H1 (cell line): ENCODE data around the gene SYNDIG1. TPM values are rescaled to one million over a fixed set of nuclear protein-coding genes. Genes with fewer than 3 reads are reported as not detected.

ENCODE experiments used
- CTCF ChIA-PET: fragments of 300-600 bp; sonication (Branson Sonifier 250); formaldehyde crosslinking; loops from one replicate; lab custom pipeline; 2021; ENCODE audit not compliant: partially characterized antibody; lab: Charles Lee
- POLR2A ChIA-PET: fragments of 300-600 bp; sonication (Branson Sonifier 250); formaldehyde crosslinking; loops from one replicate; lab custom pipeline; 2021; ENCODE audit warnings: inconsistent platforms; ENCODE audit not compliant: partially characterized antibody; lab: Charles Lee
- DNase-seq, 2 experiments: peaks; one replicate each; pipeline versions ENCODE4 v3.0.0 to v3.0.0-alpha.2; 2010 to 2022; ENCODE audit warnings: low spot score in 2 of 2, low read depth in 1 of 2, mixed read lengths in 1 of 2
- FAIRE-seq: peaks from 2 replicates; lab custom pipeline; 2011; peaks lifted over from hg19 to GRCh38; lab: Jason Lieb, UNC
- H2AFZ ChIP-seq: 2 replicates; pipeline ENCODE4 v1.8.1; 2012; ENCODE audit warnings: low read length, inconsistent platforms
- H2AK5ac ChIP-seq: 2 replicates; pipeline ENCODE4 v1.6.1; 2013; ENCODE audit warnings: low read depth, low read length
- H2BK120ac ChIP-seq: replicated peaks from 2 replicates; pipeline ENCODE3; 2013; ENCODE audit warnings: low read depth, low read length, inconsistent platforms
- H2BK12ac ChIP-seq: 2 replicates; pipeline ENCODE4 v1.6.1; 2013; ENCODE audit warnings: low read depth, low read length
- H2BK15ac ChIP-seq: 2 replicates; pipeline ENCODE4 v1.6.1; 2013; ENCODE audit warnings: low read length
- H2BK20ac ChIP-seq: 2 replicates; pipeline ENCODE4 v1.6.1; 2013; ENCODE audit warnings: low read length
- H2BK5ac ChIP-seq: 2 replicates; pipeline ENCODE4 v1.6.1; 2013; ENCODE audit warnings: low read depth, low read length
- H3K14ac ChIP-seq: 2 replicates; pipeline ENCODE4 v1.6.1; 2013; ENCODE audit warnings: inconsistent platforms; ENCODE audit not compliant: insufficient read length
- H3K18ac ChIP-seq: 2 replicates; pipeline ENCODE4 v1.6.1; 2013; ENCODE audit warnings: low read length; ENCODE audit errors: extremely low read depth
- H3K23ac ChIP-seq: 2 replicates; pipeline ENCODE4 v1.6.1; 2013; ENCODE audit warnings: inconsistent platforms; ENCODE audit not compliant: insufficient read length
- H3K23me2 ChIP-seq: 2 replicates; pipeline ENCODE4 v1.6.1; 2013; ENCODE audit warnings: low read depth, low read length
- H3K27ac ChIP-seq: 2 replicates; pipeline ENCODE4 v1.6.1; 2011; ENCODE audit warnings: low read depth, low read length, inconsistent platforms
- H3K27me3 ChIP-seq, 4 experiments: replicated peaks in 1 of 4; 1 replicate in 1 of 4; 2 replicates in 3 of 4; pipeline versions ENCODE4 v1.6.1 to v1.8.1; 2011 to 2013; ENCODE audit warnings: low read length in 3 of 4, mild to moderate bottlenecking in 3 of 4, inconsistent platforms in 2 of 4, mixed read lengths in 2 of 4, moderate library complexity in 1 of 4; ENCODE audit not compliant: control insufficient read depth in 3 of 4, insufficient read depth in 3 of 4; ENCODE audit errors: extremely low read depth in 1 of 4
- H3K36me3 ChIP-seq, 4 experiments: 2 replicates each; pipeline versions ENCODE4 v1.6.1 to v1.8.1; 2011 to 2013; ENCODE audit warnings: mild to moderate bottlenecking in 4 of 4, low read length in 3 of 4, moderate library complexity in 2 of 4, control low read depth in 1 of 4, inconsistent platforms in 1 of 4; ENCODE audit not compliant: insufficient read depth in 4 of 4, control insufficient read depth in 2 of 4
- H3K4ac ChIP-seq: replicated peaks from 2 replicates; pipeline ENCODE3; 2013; ENCODE audit warnings: low read length, low read depth, mixed read lengths, inconsistent platforms; ENCODE audit not compliant: insufficient read length
- H3K4me1 ChIP-seq, 4 experiments: replicated peaks in 1 of 4; 1 replicate in 1 of 4; 2 replicates in 3 of 4; pipeline versions ENCODE4 v1.6.1 to v1.8.1; 2011 to 2013; ENCODE audit warnings: low read length in 3 of 4, inconsistent platforms in 2 of 4, mixed read lengths in 1 of 4; ENCODE audit not compliant: insufficient read depth in 4 of 4, control insufficient read depth in 3 of 4
- H3K4me2 ChIP-seq, 2 experiments: 2 replicates each; pipeline versions ENCODE4 v1.6.1 to v1.8.1; 2011 to 2013; ENCODE audit warnings: low read depth in 2 of 2, low read length in 2 of 2, control low read depth in 1 of 2, inconsistent platforms in 1 of 2, mild to moderate bottlenecking in 1 of 2; ENCODE audit not compliant: insufficient read depth in 1 of 2
- H3K4me3 ChIP-seq, 4 experiments: fragments of 200-600, 300-600 bp in 1 of 4; sonication (generic), shearing (Covaris generic), sonication (Bioruptor Twin) in 1 of 4; 2 replicates each; pipeline versions ENCODE4 v1.5.1 to v1.8.1; 2011 to 2016; ENCODE audit warnings: low read length in 4 of 4, low read depth in 3 of 4, control low read depth in 2 of 4, inconsistent platforms in 2 of 4, mild to moderate bottlenecking in 2 of 4, mixed read lengths in 1 of 4, moderate library complexity in 1 of 4; ENCODE audit not compliant: insufficient read depth in 2 of 4; ENCODE audit errors: extremely low read depth in 1 of 4
- H3K56ac ChIP-seq: replicated peaks from 2 replicates; pipeline ENCODE3; 2013; ENCODE audit warnings: low read depth, mild to moderate bottlenecking, mixed read lengths, low read length, inconsistent platforms; ENCODE audit not compliant: insufficient read length
- H3K79me1 ChIP-seq: 2 replicates; pipeline ENCODE4 v1.6.1; 2013; ENCODE audit warnings: low read depth, low read length, control low read depth
- H3K79me2 ChIP-seq, 2 experiments: 2 replicates each; pipeline versions ENCODE4 v1.6.1 to v1.8.1; 2012 to 2013; ENCODE audit warnings: low read length in 2 of 2, mild to moderate bottlenecking in 2 of 2, inconsistent platforms in 1 of 2; ENCODE audit not compliant: insufficient read depth in 2 of 2, control insufficient read depth in 1 of 2
- H3K9ac ChIP-seq, 4 experiments: replicated peaks in 1 of 4; 1 replicate in 1 of 4; 2 replicates in 3 of 4; pipeline versions ENCODE4 v1.6.1 to v1.8.1; 2011 to 2013; ENCODE audit warnings: low read depth in 3 of 4, low read length in 3 of 4, control low read depth in 2 of 4, mild to moderate bottlenecking in 2 of 4, moderate library complexity in 2 of 4, inconsistent platforms in 1 of 4; ENCODE audit errors: extremely low read depth in 1 of 4
- H3K9me3 ChIP-seq, 2 experiments: 2 replicates each; pipeline versions ENCODE4 v1.6.1 to v1.8.1; 2012 to 2013; ENCODE audit warnings: mild to moderate bottlenecking in 2 of 2, moderate library complexity in 2 of 2, control low read depth in 1 of 2, inconsistent platforms in 1 of 2, low read depth in 1 of 2, low read length in 1 of 2, mixed read lengths in 1 of 2; ENCODE audit not compliant: insufficient read depth in 2 of 2
- H4K20me1 ChIP-seq, 2 experiments: replicated peaks in 1 of 2; 2 replicates each; pipeline versions ENCODE3 to v1.8.1; 2011 to 2013; ENCODE audit warnings: inconsistent platforms in 2 of 2, low read length in 2 of 2, mild to moderate bottlenecking in 1 of 2; ENCODE audit not compliant: insufficient read depth in 2 of 2, control insufficient read depth in 1 of 2
- H4K5ac ChIP-seq: 2 replicates; pipeline ENCODE4 v1.6.1; 2013; ENCODE audit warnings: low read length, low read depth, mixed read lengths, inconsistent platforms; ENCODE audit not compliant: insufficient read length
- H4K8ac ChIP-seq: 2 replicates; pipeline ENCODE4 v1.8.0; 2013; ENCODE audit warnings: mild to moderate bottlenecking, moderate library complexity, low read length, inconsistent platforms; ENCODE audit not compliant: insufficient read depth; ENCODE audit errors: extremely low read depth
- H4K91ac ChIP-seq: replicated peaks from 2 replicates; pipeline ENCODE3; 2013; ENCODE audit warnings: low read length, mixed read lengths, inconsistent platforms; ENCODE audit not compliant: insufficient read length
- NANOG ChIP-seq: IDR thresholded peaks from 2 replicates; pipeline ENCODE4 v1.6.1; 2011; ENCODE audit warnings: low read length, low read depth, mild to moderate bottlenecking, inconsistent platforms; ENCODE audit not compliant: insufficient read depth, poor library complexity, severe bottlenecking
- NRF1 ChIP-seq: IDR thresholded peaks from 2 replicates; pipeline ENCODE4 v1.6.1; 2011; ENCODE audit warnings: mild to moderate bottlenecking, low read depth, low read length, improper control_type of control experiment
- POU5F1 ChIP-seq: IDR thresholded peaks from 2 replicates; pipeline ENCODE4 v1.6.1; 2011; ENCODE audit warnings: low read depth, mild to moderate bottlenecking, low read length, moderate library complexity
- SP4 ChIP-seq: IDR thresholded peaks from 2 replicates; pipeline ENCODE4 v1.6.1; 2012; ENCODE audit warnings: low read length, inconsistent platforms
- WGBS, 2 experiments: shearing (Covaris generic) in 1 of 2; methylation state at CpG; one replicate each; pipeline versions ENCODE4 v1.1.6 to v1.1.7; 2013 to 2015; ENCODE audit warnings: low lambda C conversion rate in 2 of 2, mixed read lengths in 2 of 2, inconsistent platforms in 1 of 2, low coverage in 1 of 2, missing lambda C conversion rate in 1 of 2; ENCODE audit not compliant: insufficient replicate concordance in 2 of 2, insufficient coverage in 1 of 2, insufficient read length in 1 of 2; ENCODE audit errors: extremely low coverage in 1 of 2, missing lambda C conversion rate in 1 of 2; 5-methylcytosine and 5-hydroxymethylcytosine counted together
- polyA plus RNA-seq, 7 experiments: library from polyadenylated mRNA; depleted of rRNA in 3 of 7; stranded (reverse) in 5 of 7; unstranded in 2 of 7; fragments of >200 nt in 5 of 7; fragments of 200-250 nt in 2 of 7; gene quantifications; 1 replicate in 5 of 7; 2 replicates in 1 of 7; 4 replicates in 1 of 7; pipeline versions ENCODE4 v1.2.1 to v1.2.3, GENCODE V29; 2011 to 2013; ENCODE audit warnings: missing spikeins in 2 of 7, mixed read lengths in 2 of 7
- total RNA-seq: library from RNA; stranded (reverse); fragmentation: NEBNext Ultra II Directional; extraction: Animal tissue kit (Norgen Biotek cat#: 25700); gene quantifications from 2 replicates; pipeline ENCODE4 v1.2.1, GENCODE V29; 2021

SYNDIG1 gene
- total and polyA plus RNA-seq, 2 of the 8 experiments (the other 6 are each of a cell fraction or from before 2014, with no cell fraction given) = 6.5 to 7.8 TPM

GRCh38 chr20:24465730-24466129 lies 3.7 kb upstream of the SYNDIG1 start:
- H2BK12ac ChIP-seq = no peak overlapping the region
- no peak overlapping the region for H4K5ac ChIP-seq
- H4K20me1 ChIP-seq = peaks cover 1 to 4% of the 10 kb centered on the region in 2 experiments
- WGBS, 2 experiments = 91% methylated on average over 3 of the region's 3 CpGs; no CpG with 5 or more reads in 1 of the 2 experiments
- H3K4me3 ChIP-seq = no peak overlapping the region
- H3K4me2 ChIP-seq = no peak overlapping the region
- H2BK5ac ChIP-seq = no peak overlapping the region
- no peak for FAIRE-seq
- no peak overlapping the region for H3K56ac ChIP-seq
- no peak overlapping the region for H2AK5ac ChIP-seq
- H3K4me1 ChIP-seq = peaks cover 17 to 34% (median 23%) of the 10 kb centered on the region in 4 experiments
- H2BK15ac ChIP-seq = no peak overlapping the region
- H3K4ac ChIP-seq = no peak overlapping the region
- no peak overlapping the region for H4K91ac ChIP-seq
- CTCF ChIA-PET = interaction anchor here (0.8 to 2.0 kb wide), 4 partner anchors 20 to 315 kb away, joined by 3 to 9 read pairs (median 4); no protein-coding TSS in a partner anchor
- DNase-seq = no peak
- H3K36me3 ChIP-seq = no peaks in the 10 kb centered on the region
- H3K23me2 ChIP-seq = peaks cover 13% of the 10 kb centered on the region
- H3K23ac ChIP-seq = no peak overlapping the region
- H2AFZ ChIP-seq = no peak overlapping the region
- H3K27ac ChIP-seq = no peak overlapping the region
- H2BK20ac ChIP-seq = no peak overlapping the region
- H3K27me3 ChIP-seq = peaks cover 4 to 35% (median 16%) of the 10 kb centered on the region in 4 experiments; a peak in 6 of 7 replicates
- no peak overlapping the region for H3K9ac ChIP-seq
- no peak overlapping the region for H4K8ac ChIP-seq
- no peaks in the 10 kb centered on the region for H3K79me1 ChIP-seq
- H3K79me2 ChIP-seq = 0 out of 4 replicates have a peak, but pooled peaks cover 0 to 7% of the 10 kb centered on the region in 2 experiments
- no peak for TF ChIP-seq NRF1
- no peak for TF ChIP-seq NANOG
- TF ChIP-seq SP4 = no peak
- TF ChIP-seq POU5F1 = no peak
- H3K14ac ChIP-seq = no peak overlapping the region
- POLR2A ChIA-PET = no interaction called here
- H2BK120ac ChIP-seq = no peak overlapping the region
- H3K9me3 ChIP-seq = no peaks in the 10 kb centered on the region
- no peak overlapping the region for H3K18ac ChIP-seq
